ENCODE data around the gene NSUN6. TPM values are rescaled to one million over a fixed set of nuclear protein-coding genes. Genes with fewer than 3 reads are reported as not detected.

Gene NSUN6
- total RNA-seq, 4 donors from 2014 or later = 8.0 to 27.8 (median 11.4) TPM

GRCh38 chr10:18554479-18554878 is 96.9 kb downstream of the NSUN6 start:
- 96% methylated on average over 3 of the region's 3 CpGs for WGBS
- Histone ChIP-seq H3K9me3 (no peaks in the 10 kb centered on the region), H3K4me3 (no peak overlapping the region), H3K27ac (no peak overlapping the region), H3K36me3 (peaks cover 59% of the 10 kb centered on the region), H3K27me3 (no peaks in the 10 kb centered on the region), H3K4me1 (no peaks in the 10 kb centered on the region)
- TF ChIP-seq EP300 (IDR thresholded peaks at IDR 0.05) (no peak), POLR2AphosphoS5 (IDR thresholded peaks at IDR 0.05) (no peak), CTCF (IDR thresholded peaks at IDR 0.05) (no peak), POLR2A (IDR thresholded peaks at IDR 0.05) (no peak)
- DNase-seq (ENCODE audit: low spot score in 2 of 2) = no peak

- H3K36me3 ChIP-seq = peaks cover 37% of the 10 kb centered on the region
- no peak overlapping the region for H3K27ac ChIP-seq
- H3K9me3 ChIP-seq = no peaks in the 10 kb centered on the region
- no peak for TF ChIP-seq POLR2A (IDR thresholded peaks at IDR 0.05)
- TF ChIP-seq EP300 (IDR thresholded peaks at IDR 0.05) = no peak
- TF ChIP-seq CTCF (IDR thresholded peaks at IDR 0.05) = no peak
- no peak for TF ChIP-seq POLR2AphosphoS5 (IDR thresholded peaks at IDR 0.05)
- H3K4me3 ChIP-seq = no peak overlapping the region
- no peaks in the 10 kb centered on the region for H3K4me1 ChIP-seq
- 72% methylated on average over 2 of the region's 2 CpGs for WGBS
- H3K27me3 ChIP-seq = no peaks in the 10 kb centered on the region
- no peak for DNase-seq (ENCODE audit: low spot score in 2 of 2)
Observed at GRCh38 chr10:18551473-18551872, 99.9 kb downstream of the NSUN6 start.

- 97% methylated on average over 2 of the region's 2 CpGs for WGBS
- no peaks in the 10 kb centered on the region for H3K9me3 ChIP-seq
- no peak for TF ChIP-seq POLR2A (IDR thresholded peaks at IDR 0.05)
- no peaks in the 10 kb centered on the region for H3K4me1 ChIP-seq
- H3K27me3 ChIP-seq = no peaks in the 10 kb centered on the region
- no peak overlapping the region for H3K27ac ChIP-seq
- peaks cover 22% of the 10 kb centered on the region for H3K36me3 ChIP-seq
- DNase-seq (ENCODE audit: low spot score in 2 of 2) = no peak
- H3K4me3 ChIP-seq = no peak overlapping the region
Observed at GRCh38 chr10:18549105-18549504, 102.3 kb downstream of the NSUN6 start.

- no peaks in the 10 kb centered on the region for H3K27me3 ChIP-seq
- H3K4me3 ChIP-seq = no peak overlapping the region
- H3K27ac ChIP-seq = no peak overlapping the region
- DNase-seq (ENCODE audit: low spot score in 2 of 2) = no peak
- no peaks in the 10 kb centered on the region for H3K4me1 ChIP-seq
- peaks cover 20% of the 10 kb centered on the region for H3K36me3 ChIP-seq
- WGBS = 90% methylated on average over 7 of the region's 7 CpGs
- no peaks in the 10 kb centered on the region for H3K9me3 ChIP-seq
- TF ChIP-seq POLR2A (IDR thresholded peaks at IDR 0.05) (no peak), POLR2AphosphoS5 (IDR thresholded peaks at IDR 0.05) (no peak), EP300 (IDR thresholded peaks at IDR 0.05) (no peak), CTCF (IDR thresholded peaks at IDR 0.05) (no peak)
Observed at GRCh38 chr10:18545621-18546305, 105.6 kb downstream of the NSUN6 start.

- no peaks in the 10 kb centered on the region for H3K4me1 ChIP-seq
- H3K27me3 ChIP-seq = no peaks in the 10 kb centered on the region
- H3K27ac ChIP-seq = no peak overlapping the region
- no peak for DNase-seq (ENCODE audit: low spot score in 2 of 2)
- no peaks in the 10 kb centered on the region for H3K9me3 ChIP-seq
- H3K36me3 ChIP-seq = peaks cover 43% of the 10 kb centered on the region
- TF ChIP-seq EP300 (IDR thresholded peaks at IDR 0.05) (no peak), POLR2AphosphoS5 (IDR thresholded peaks at IDR 0.05) (no peak), CTCF (IDR thresholded peaks at IDR 0.05) (no peak), POLR2A (IDR thresholded peaks at IDR 0.05) (no peak)
- no peak overlapping the region for H3K4me3 ChIP-seq
Observed at GRCh38 chr10:18542832-18543231, 108.6 kb downstream of the NSUN6 start.

- Histone ChIP-seq H3K4me1 (no peaks in the 10 kb centered on the region), H3K36me3 (peaks cover 44% of the 10 kb centered on the region), H3K4me3 (no peak overlapping the region), H3K27me3 (no peaks in the 10 kb centered on the region), H3K9me3 (no peaks in the 10 kb centered on the region), H3K27ac (no peak overlapping the region)
- DNase-seq (ENCODE audit: low spot score in 2 of 2) = no peak
- TF ChIP-seq POLR2A (IDR thresholded peaks at IDR 0.05) (no peak), CTCF (IDR thresholded peaks at IDR 0.05) (no peak), POLR2AphosphoS5 (IDR thresholded peaks at IDR 0.05) (no peak), EP300 (IDR thresholded peaks at IDR 0.05) (no peak)
Observed at GRCh38 chr10:18540195-18540594, 111.2 kb downstream of the NSUN6 start.
